HG03575 (cell line): ENCODE measurements around the gene OR2T29.
"Not testable (repeated sequence)": the region's sequence is repeated elsewhere in the genome, so short reads cannot be mapped to it uniquely, and the experiment has no call there.

Source experiments
- ATAC-seq: cut with Tn5 transposase; IDR thresholded peaks from one replicate; pipeline ENCODE4 v1.9.1; 2021; ENCODE audit not compliant: unreplicated experiment, insufficient number of reproducible peaks, low FRiP score; ENCODE audit errors: extremely low read depth

Gene OR2T29

GRCh38 chr1:248562672-248563071, at the start of gene OR2T29:
Gene OR2T29, minus strand, starts transcription at chr1:248562772. Its CDS starts 3,281 bp downstream, at chr1:248559491.
- ATAC-seq = not testable (repeated sequence)

- ATAC-seq = no peak
These were observed 49.4 kb upstream of the OR2T29 start for GRCh38 chr1:248611883-248612414.

- no peak for ATAC-seq
These were observed 47.7 kb upstream of the OR2T29 start for GRCh38 chr1:248610301-248610700.

- no peak for ATAC-seq
These were observed 36.8 kb upstream of the OR2T29 start for GRCh38 chr1:248599396-248599795.

GRCh38 chr1:248597589-248597988, 35.0 kb upstream of the OR2T29 start, which contains the start of gene OR2T10:
Gene OR2T10, minus strand, starts transcription at chr1:248597700. Its CDS starts 3,932 bp downstream, at chr1:248593768.
- ATAC-seq = no peak

GRCh38 chr1:248596615-248597014, 34.0 kb upstream of the OR2T29 start:
- no peak for ATAC-seq

GRCh38 chr1:248593226-248593625, 30.7 kb upstream of the OR2T29 start:
- no peak for ATAC-seq

GRCh38 chr1:248592655-248593054, 30.1 kb upstream of the OR2T29 start:
- ATAC-seq = no peak

- no peak for ATAC-seq
These were observed 27.5 kb upstream of the OR2T29 start for GRCh38 chr1:248590055-248590454.

- ATAC-seq = no peak
These were observed 26.8 kb upstream of the OR2T29 start for GRCh38 chr1:248589334-248589733.

- ATAC-seq = no peak
These were observed 22.7 kb upstream of the OR2T29 start for GRCh38 chr1:248585266-248585665.

- no peak for ATAC-seq
These were observed 13.8 kb upstream of the OR2T29 start for GRCh38 chr1:248576260-248576980.

GRCh38 chr1:248574657-248575056, 12.1 kb upstream of the OR2T29 start, which contains the start of gene OR2T34:
Gene OR2T34, minus strand, starts transcription at chr1:248574757. Its CDS starts 0 bp downstream, at chr1:248574757.
- ATAC-seq = not testable (repeated sequence)

GRCh38 chr1:248573856-248574255, 11.3 kb upstream of the OR2T29 start:
- ATAC-seq = not testable (repeated sequence)

GRCh38 chr1:248572049-248572448, 9.5 kb upstream of the OR2T29 start:
- ATAC-seq = peak; percentile 96

- ATAC-seq = not testable (repeated sequence)
These were observed 8.2 kb upstream of the OR2T29 start for GRCh38 chr1:248570811-248571210.

- ATAC-seq = not testable (repeated sequence)
These were observed 6.5 kb upstream of the OR2T29 start for GRCh38 chr1:248569049-248569448.

GRCh38 chr1:248565530-248566373, 3.2 kb upstream of the OR2T29 start:
- ATAC-seq = not testable (repeated sequence)

- ATAC-seq = not testable (repeated sequence)
These were observed 11.5 kb downstream of the OR2T29 start for GRCh38 chr1:248551027-248551426.

GRCh38 chr1:248547383-248547782, 15.2 kb downstream of the OR2T29 start:
- not testable (repeated sequence) for ATAC-seq
